ENCODE measurements around the gene TTBK1.

DNA sequence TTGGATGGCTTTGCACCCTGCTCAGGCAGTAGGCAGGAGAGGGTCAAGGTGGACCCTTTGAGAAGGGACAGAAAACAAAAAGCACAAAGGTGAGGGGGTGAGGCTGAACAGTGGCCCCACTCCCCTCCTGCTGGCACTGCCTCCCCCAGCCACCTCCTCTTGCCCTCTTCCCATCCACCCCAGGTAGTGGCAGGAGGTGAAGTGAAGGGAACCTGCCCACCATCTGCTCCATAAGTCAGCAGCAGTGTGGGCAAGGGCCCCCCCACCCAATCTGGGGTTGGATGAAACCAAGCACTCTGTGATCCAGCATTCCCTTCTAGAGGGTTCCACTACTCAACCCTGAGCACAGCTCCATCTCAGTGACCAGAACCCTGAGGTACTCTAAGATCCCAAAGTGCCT is 28.7 kb downstream of the TTBK1 start:
- TF ChIP-seq CTCF (IDR thresholded peaks at IDR 0.05; ENCODE audit: low read depth, low read length) (no peak), POLR2A (IDR thresholded peaks at IDR 0.05; ENCODE audit: extremely low read depth, insufficient read length) (no peak), MAX (IDR thresholded peaks at IDR 0.05; ENCODE audit: low read depth, low read length) (no peak)
